Hepatocyte (in vitro differentiated cells): Measurements from ENCODE around the gene DSCAM. TPM values are rescaled to one million over a fixed set of nuclear protein-coding genes. Genes with fewer than 3 reads are reported as not detected.
A peak's percentile ranks its signal among the peaks of the same experiment; 100 is the strongest.

Source experiments
- DNase-seq: peaks from one replicate; pipeline ENCODE4 v3.0.0-alpha.2; 2016; ENCODE audit warnings: low spot score
- H2AFZ ChIP-seq: fragments of 200-600 bp; sonication (generic); 2 replicates; pipeline ENCODE4 v1.6.0; 2016; ENCODE audit warnings: antibody characterized with exemption, mild to moderate bottlenecking
- H3K27ac ChIP-seq: fragments of 200-600 bp; sonication (generic); 2 replicates; pipeline ENCODE4 v1.5.1; 2016; ENCODE audit warnings: mild to moderate bottlenecking
- H3K27me3 ChIP-seq: fragments of 200-600 bp; sonication (generic); 2 replicates; pipeline ENCODE4 v1.6.1; 2016
- H3K36me3 ChIP-seq: fragments of 200-600 bp; sonication (generic); replicated peaks from 2 replicates; pipeline ENCODE4 v1.5.1; 2016; ENCODE audit warnings: low read depth; ENCODE audit not compliant: insufficient read depth
- H3K4me1 ChIP-seq: fragments of 200-600 bp; sonication (generic); 2 replicates; pipeline ENCODE4 v1.5.1; 2016; ENCODE audit warnings: mild to moderate bottlenecking, moderate library complexity; ENCODE audit not compliant: insufficient read depth
- H3K4me2 ChIP-seq: fragments of 200-600 bp; sonication (generic); 2 replicates; pipeline ENCODE4 v1.6.0; 2016
- H3K4me3 ChIP-seq: fragments of 200-600 bp; sonication (generic); 2 replicates; pipeline ENCODE4 v1.5.1; 2016; ENCODE audit warnings: mild to moderate bottlenecking
- H3K79me2 ChIP-seq: fragments of 200-600 bp; sonication (generic); 2 replicates; pipeline ENCODE4 v1.6.0; 2017; ENCODE audit warnings: mild to moderate bottlenecking
- H3K9me2 ChIP-seq: fragments of 200-600 bp; sonication (generic); replicated peaks from 2 replicates; pipeline ENCODE4 v1.6.0; 2017; ENCODE audit warnings: mild to moderate bottlenecking; ENCODE audit not compliant: insufficient read depth
- H3K9me3 ChIP-seq: fragments of 200-600 bp; sonication (generic); 2 replicates; pipeline ENCODE4 v1.5.1; 2016; ENCODE audit warnings: low read depth, mild to moderate bottlenecking
- H4K20me1 ChIP-seq: fragments of 200-600 bp; sonication (generic); 2 replicates; pipeline ENCODE4 v1.6.0; 2016; ENCODE audit warnings: mild to moderate bottlenecking; ENCODE audit not compliant: insufficient read depth, poor library complexity, severe bottlenecking
- EZH2 ChIP-seq: fragments of 200-600 bp; sonication (generic); IDR thresholded peaks from 2 replicates; pipeline ENCODE4 v1.6.1; 2016; ENCODE audit warnings: antibody characterized with exemption, mild to moderate bottlenecking, borderline replicate concordance
- EZH2phosphoT487 ChIP-seq: fragments of 200-600 bp; sonication (generic); IDR thresholded peaks from one replicate; pipeline ENCODE4 v1.6.1; 2018; ENCODE audit warnings: antibody characterized with exemption, mild to moderate bottlenecking, low read depth, moderate library complexity; ENCODE audit not compliant: unreplicated experiment, severe bottlenecking
- WGBS: methylation state at CpG from one replicate; pipeline ENCODE4 v1.1.6; 2016; ENCODE audit warnings: low lambda C conversion rate; ENCODE audit errors: missing lambda C conversion rate; 5-methylcytosine and 5-hydroxymethylcytosine counted together
- polyA plus RNA-seq: library from polyadenylated mRNA; unstranded; fragments of >200 nt; fragmentation: Nextera tagmentation; extraction: Ambion mirVana; gene quantifications from 2 replicates; pipeline ENCODE4 v1.2.1, GENCODE V29; 2016
- total RNA-seq: library from RNA; depleted of rRNA; stranded (reverse); fragments of >200 nt; gene quantifications from 2 replicates; pipeline ENCODE4 v1.2.3, GENCODE V29; 2014
- TF ChIP-seq, protein P1 (sequence below): fragments of 200-600 bp; sonication (generic); IDR thresholded peaks from 2 replicates; pipeline ENCODE4 v1.5.1; 2016; ENCODE audit warnings: antibody characterized with exemption, mild to moderate bottlenecking; ENCODE audit not compliant: poor library complexity

Gene DSCAM
- total and polyA plus RNA-seq, 2 experiments from 2014 or later, result 0.33 TPM; not detected in 1

DNA sequence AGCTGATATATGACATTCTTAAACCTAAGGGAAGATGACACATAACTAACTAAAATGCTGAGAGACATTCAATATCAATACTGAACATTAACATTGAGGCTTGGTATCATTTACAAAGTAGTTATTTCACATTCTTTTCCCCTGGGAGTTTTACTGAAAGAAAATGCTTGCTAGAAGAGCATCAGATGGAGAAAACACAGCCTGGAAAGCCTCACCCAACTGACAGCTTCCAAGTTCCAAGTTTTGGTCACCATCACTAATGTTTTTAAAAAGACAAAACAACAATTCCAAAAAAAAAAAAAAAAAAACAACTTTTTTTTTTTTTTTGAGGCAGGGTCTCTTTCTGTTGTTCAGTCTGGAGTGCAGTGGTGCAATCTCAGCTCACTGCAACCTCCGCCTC, 80.6 kb downstream of the DSCAM start:
- Histone ChIP-seq H3K27ac (no peak overlapping the region), H3K9me2 (no peaks in the 10 kb centered on the region), H3K27me3 (no peaks in the 10 kb centered on the region), H2AFZ (no peak overlapping the region), H3K4me3 (no peak overlapping the region), H3K9me3 (no peaks in the 10 kb centered on the region), H3K79me2 (no peaks in the 10 kb centered on the region), H3K4me1 (no peaks in the 10 kb centered on the region), H4K20me1 (no peaks in the 10 kb centered on the region), H3K4me2 (peak overlapping the region; percentile 61), H3K36me3 (no peaks in the 10 kb centered on the region)
- TF ChIP-seq, protein P1, sequence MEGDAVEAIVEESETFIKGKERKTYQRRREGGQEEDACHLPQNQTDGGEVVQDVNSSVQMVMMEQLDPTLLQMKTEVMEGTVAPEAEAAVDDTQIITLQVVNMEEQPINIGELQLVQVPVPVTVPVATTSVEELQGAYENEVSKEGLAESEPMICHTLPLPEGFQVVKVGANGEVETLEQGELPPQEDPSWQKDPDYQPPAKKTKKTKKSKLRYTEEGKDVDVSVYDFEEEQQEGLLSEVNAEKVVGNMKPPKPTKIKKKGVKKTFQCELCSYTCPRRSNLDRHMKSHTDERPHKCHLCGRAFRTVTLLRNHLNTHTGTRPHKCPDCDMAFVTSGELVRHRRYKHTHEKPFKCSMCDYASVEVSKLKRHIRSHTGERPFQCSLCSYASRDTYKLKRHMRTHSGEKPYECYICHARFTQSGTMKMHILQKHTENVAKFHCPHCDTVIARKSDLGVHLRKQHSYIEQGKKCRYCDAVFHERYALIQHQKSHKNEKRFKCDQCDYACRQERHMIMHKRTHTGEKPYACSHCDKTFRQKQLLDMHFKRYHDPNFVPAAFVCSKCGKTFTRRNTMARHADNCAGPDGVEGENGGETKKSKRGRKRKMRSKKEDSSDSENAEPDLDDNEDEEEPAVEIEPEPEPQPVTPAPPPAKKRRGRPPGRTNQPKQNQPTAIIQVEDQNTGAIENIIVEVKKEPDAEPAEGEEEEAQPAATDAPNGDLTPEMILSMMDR, result no peak
- TF ChIP-seq EZH2phosphoT487, result no peak
- TF ChIP-seq EZH2, result no peak
- 89% methylated on average over 1 of the region's 1 CpG for WGBS
- DNase-seq, result no peak

DNA sequence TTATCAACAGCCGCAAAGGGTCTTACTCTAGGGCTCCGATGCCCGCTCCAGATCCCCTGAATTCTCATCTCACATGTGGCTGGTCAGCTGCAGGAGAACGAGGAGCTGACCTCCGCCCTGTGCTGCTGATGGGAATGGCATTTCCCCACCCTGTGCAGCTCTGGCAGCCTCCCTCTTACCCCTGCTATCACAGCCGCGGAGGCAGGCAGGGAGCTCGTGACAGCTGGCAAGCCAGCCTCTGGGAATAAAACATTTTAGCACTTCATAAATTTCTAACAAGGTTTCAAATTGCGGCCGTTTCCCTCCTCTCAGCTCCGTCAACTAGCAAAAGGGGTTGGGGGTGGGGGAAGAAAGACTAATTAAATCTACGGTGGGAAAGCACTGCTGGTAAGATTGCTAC, 81.1 kb downstream of the DSCAM start:
- Histone ChIP-seq H3K27ac (no peak overlapping the region), H2AFZ (no peak overlapping the region), H3K9me3 (no peaks in the 10 kb centered on the region), H3K4me1 (no peaks in the 10 kb centered on the region), H3K9me2 (no peaks in the 10 kb centered on the region), H3K79me2 (no peaks in the 10 kb centered on the region), H3K27me3 (no peaks in the 10 kb centered on the region), H4K20me1 (no peaks in the 10 kb centered on the region), H3K4me3 (no peak overlapping the region), H3K4me2 (peak overlapping the region; percentile 61), H3K36me3 (no peaks in the 10 kb centered on the region)
- WGBS, result 29% methylated on average over 12 of the region's 12 CpGs
- TF ChIP-seq, protein P1, result no peak
- TF ChIP-seq EZH2phosphoT487, result no peak
- TF ChIP-seq EZH2, result no peak
- DNase-seq, result no peak

DNA sequence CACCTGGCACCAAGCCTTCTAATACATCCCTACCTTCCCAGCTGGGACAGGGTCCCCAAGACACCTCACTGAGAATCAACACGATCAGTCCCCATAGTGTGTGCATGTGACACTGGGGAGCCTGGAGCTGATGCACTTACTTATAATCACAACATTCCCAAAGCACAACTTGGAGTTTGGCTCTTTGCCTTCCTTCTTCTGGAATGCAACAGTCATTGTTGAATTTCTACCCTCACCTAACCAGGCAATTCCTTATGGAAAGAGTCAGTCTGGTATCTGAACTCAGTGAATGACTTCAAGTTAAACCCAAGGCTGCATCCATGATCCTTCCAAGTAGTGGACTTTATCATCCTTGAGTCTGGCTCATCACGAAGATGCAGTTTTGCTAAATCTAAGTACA, 86.1 kb downstream of the DSCAM start:
- Histone ChIP-seq H3K4me1 (no peaks in the 10 kb centered on the region), H3K9me3 (no peaks in the 10 kb centered on the region), H2AFZ (no peak overlapping the region), H3K36me3 (no peaks in the 10 kb centered on the region), H3K27ac (no peak overlapping the region), H3K79me2 (no peaks in the 10 kb centered on the region), H3K27me3 (no peaks in the 10 kb centered on the region), H3K9me2 (no peaks in the 10 kb centered on the region), H4K20me1 (no peaks in the 10 kb centered on the region), H3K4me2 (no peak overlapping the region), H3K4me3 (no peak overlapping the region)
- WGBS, result 26% methylated on average over 2 of the region's 2 CpGs
- TF ChIP-seq, protein P1, result no peak
- TF ChIP-seq EZH2 (no peak), EZH2phosphoT487 (no peak)
- no peak for DNase-seq

DNA sequence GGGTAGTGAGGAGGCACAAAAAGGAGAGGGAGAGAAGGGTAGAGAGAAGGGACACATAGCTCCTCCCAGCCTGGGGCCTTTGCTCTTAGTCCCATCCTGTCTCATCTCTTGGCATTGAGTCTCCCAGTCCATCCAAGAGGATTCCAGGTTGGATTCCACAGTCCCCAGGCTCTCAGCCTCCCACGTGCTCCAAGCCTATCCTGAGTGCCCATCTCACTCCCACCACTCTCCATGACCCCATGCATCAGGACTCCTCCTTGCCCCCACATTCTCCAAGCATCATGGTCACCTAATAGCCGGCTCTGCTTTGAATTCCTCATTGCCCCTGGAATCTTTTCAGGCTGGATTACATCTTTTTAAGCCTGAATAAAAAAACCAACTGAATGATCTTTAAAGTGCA, 87.9 kb downstream of the DSCAM start:
- TF ChIP-seq, protein P1, result no peak
- no peak for TF ChIP-seq EZH2phosphoT487
- TF ChIP-seq EZH2, result no peak
- no peak overlapping the region for H3K4me3 ChIP-seq
- no peak overlapping the region for H3K4me2 ChIP-seq
- DNase-seq, result no peak
- WGBS, result 84% methylated on average over 2 of the region's 2 CpGs
- no peak overlapping the region for H3K27ac ChIP-seq
- no peaks in the 10 kb centered on the region for H3K36me3 ChIP-seq
- H2AFZ ChIP-seq, result no peak overlapping the region
- H3K79me2 ChIP-seq, result no peaks in the 10 kb centered on the region
- H3K9me3 ChIP-seq, result no peaks in the 10 kb centered on the region
- no peaks in the 10 kb centered on the region for H3K9me2 ChIP-seq
- H3K27me3 ChIP-seq, result no peaks in the 10 kb centered on the region
- no peaks in the 10 kb centered on the region for H4K20me1 ChIP-seq
- H3K4me1 ChIP-seq, result no peaks in the 10 kb centered on the region
